HG03108 (cell line): ENCODE data around the gene TNFRSF11A.

ENCODE experiments used
- ATAC-seq: cut with Tn5 transposase; IDR thresholded peaks from one replicate; pipeline ENCODE4 v1.9.1; 2021; ENCODE audit warnings: moderate library complexity; ENCODE audit not compliant: unreplicated experiment

The TNFRSF11A gene

GRCh38 chr18:62324181-62324828 lies 805 bp upstream of the TNFRSF11A start:
- ATAC-seq, result no peak

DNA sequence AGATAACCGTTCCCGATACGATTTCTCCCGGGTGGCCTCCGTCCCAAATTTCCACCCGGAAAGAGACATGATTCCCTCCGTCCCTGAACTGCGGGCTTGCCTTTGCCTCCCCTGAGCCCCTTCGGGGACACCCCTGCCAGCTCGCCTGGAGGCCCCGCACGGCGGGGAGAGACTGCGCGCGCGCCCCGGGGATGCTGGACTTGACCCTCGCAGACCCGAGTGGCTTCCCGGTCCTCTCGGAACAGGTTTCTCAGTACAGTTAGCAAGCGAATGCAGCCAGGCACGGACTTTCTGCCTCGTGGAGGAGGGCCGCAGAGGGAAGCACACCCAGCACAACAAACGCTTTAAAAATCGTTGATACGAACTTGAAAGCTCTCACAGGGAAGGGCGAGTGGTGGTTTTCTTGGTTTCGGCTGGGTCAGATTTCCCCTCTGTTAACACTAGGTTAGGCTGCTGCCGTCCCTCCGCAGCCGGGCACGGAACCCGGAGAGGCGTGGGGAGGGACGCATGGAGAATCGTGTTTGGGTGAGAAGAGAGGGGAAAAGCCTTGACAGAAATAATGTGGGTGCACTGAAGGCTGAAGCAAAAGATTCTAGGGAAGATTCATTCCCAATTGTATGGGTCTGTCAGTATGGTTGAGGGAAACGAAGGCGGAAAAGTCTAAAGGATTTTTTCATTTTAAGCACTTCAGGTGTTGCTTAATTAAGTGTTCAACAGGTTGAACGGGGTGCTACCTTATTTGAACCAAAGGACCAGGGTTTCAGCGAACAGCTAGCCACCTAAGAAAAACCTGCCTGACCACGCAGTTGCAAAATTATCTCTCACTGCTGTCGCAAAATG lies 916 bp downstream of the TNFRSF11A start:
- no peak for ATAC-seq

DNA sequence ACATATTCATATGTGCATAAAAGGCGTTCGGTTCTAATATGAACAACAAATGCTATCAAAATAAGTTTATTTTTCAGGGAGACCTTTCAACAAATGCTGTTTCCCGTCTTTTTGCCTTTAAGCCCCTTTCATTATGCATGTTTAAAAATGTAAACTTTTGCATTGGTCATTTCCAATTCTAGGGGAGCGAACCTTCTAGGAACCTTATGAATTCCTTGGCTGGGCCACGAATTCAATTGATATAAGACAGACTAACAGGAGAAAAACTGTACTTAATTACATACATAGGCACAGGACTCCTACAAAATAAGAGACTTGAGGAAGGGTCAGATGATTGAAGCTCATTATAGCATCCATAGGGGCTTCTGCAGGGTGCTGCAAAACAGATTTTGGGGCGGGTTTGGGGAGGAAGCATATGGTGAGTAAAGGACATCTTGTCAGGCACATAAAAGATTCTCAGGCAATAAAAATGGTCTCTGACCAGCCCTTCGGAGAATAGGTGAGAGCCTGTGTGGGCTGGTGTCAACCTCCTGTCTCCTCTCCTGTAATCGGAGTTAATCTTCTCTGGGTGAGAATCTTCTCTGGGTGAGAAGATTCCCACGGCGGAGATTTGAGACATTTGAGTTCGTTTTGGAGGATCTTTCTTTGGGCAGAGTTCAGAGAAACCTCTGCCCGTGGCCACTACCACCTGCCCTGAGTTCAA lies 1.7 kb downstream of the TNFRSF11A start:
- no peak for ATAC-seq

DNA sequence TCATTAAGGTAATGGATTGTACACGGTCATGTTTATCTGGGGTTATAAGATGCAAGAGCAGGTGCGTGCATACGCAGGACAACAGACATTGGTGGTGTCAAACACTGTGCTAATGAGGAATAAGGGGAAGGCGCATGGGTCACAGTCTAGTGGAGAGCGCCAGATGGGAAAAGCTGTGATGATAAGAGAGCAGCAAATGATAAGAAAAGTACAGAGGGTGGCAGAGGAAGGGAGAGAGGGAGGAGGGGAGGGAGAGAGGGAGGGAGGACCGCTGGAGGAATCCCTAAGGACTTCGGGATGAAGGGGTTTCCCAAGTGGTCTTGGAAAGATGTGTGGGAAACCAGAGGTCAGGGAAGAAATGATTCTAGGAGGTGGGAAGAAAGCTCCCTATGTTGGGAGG lies 2.9 kb downstream of the TNFRSF11A start:
- ATAC-seq, result no peak

GRCh38 chr18:62328586-62329525 lies 3.7 kb downstream of the TNFRSF11A start:
- no peak for ATAC-seq

GRCh38 chr18:62329691-62330454 lies 4.8 kb downstream of the TNFRSF11A start:
- peak; percentile 41 for ATAC-seq

DNA sequence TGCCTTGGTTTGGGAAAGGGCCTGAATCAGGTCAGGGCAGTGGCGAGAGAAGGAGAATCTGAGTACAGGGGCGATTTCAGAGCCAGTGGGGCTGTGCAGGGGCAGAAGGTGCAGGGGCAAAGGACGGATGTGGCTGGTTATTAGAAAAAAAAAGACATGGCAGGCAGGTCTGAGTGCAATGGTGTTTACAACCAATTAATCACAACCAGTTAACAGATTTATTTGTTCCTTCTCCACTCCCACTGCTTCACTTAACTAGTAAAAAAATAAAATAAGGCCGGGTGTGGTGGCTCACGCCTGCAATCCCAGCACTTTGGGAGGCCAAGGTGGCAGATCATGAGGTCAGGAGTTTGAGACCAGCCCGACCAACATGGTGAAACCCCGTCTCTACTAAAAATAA lies 5.5 kb downstream of the TNFRSF11A start:
- no peak for ATAC-seq

GRCh38 chr18:62331581-62332356 lies 6.7 kb downstream of the TNFRSF11A start:
- ATAC-seq, result no peak

DNA sequence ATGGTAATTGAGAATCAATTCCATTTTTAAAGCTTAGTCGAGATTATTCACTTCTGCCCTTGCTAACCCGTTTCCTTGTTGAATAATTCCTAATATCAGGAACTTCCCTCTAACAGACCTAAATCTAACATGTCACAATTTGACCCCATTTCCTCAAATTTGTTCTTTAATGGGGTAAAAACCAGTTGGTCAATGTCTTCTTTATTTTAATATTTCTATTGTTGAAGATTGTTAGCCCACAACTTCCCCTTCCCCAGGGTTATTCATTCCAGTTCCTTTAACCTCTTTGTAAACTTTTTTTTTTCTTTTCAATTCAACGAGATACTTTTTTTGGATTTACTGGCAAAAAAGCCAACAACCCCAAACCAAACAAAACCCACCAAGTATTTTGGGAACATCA lies 7.3 kb downstream of the TNFRSF11A start:
- no peak for ATAC-seq

GRCh38 chr18:62332964-62333695 lies 8.0 kb downstream of the TNFRSF11A start:
- no peak for ATAC-seq

DNA sequence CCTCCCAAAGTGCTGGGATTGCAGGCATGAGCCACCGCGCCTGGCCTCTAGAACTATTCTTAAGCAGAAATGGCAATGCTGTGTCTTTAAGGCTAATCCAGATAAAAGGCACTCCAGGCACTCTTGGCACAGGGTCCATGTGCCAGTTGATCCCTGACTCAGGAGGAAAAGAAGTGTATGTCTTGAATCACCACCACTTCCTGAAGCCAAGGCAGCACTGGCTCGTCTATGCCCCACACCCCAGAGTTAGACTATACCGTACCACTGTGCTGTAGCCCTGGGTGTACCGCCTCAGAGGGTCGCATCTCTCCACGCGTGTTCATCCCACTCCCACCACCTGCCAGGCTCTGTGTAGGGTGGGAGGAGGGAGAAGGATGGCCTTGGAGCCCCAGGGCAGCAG lies 9.0 kb downstream of the TNFRSF11A start:
- ATAC-seq, result no peak

DNA sequence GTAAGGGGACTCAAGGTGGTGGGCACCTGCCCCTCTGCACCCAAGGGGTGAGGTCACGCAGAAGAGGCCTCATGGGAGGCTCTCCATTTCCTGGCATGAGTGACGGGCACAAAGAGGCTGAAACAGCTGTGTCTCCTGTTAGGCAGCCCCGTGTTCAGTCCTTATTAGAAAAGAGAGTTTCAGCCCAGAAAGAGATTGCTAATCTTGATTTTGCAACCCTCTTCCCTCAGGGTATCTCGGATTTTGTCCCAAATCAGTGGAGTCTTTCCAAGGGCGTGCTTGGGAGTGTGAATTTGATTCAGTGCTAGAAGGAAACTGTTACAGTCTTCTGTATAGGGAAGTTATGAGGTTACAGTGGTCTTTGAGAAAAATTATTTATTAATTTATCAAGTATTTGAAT lies 10.4 kb downstream of the TNFRSF11A start:
- ATAC-seq, result no peak

DNA sequence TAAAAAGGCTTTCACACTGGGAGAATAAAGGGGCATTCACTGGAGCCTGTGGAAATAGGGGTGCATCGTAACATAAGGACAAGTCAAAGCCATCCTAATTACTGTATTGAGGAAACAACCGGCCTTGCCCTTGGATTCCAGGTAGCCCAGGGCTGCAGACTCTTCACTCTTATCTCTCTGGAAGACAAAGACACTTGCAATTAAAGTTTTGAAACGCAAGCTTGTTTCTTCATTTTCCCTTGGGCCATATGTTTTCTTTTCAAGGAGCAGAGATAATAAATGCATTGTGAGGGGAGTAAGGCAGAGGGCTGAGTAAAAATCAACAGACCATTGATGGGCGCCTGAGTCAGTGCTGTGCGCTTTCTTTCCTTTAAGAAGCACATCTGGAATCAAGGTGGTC lies 11.5 kb downstream of the TNFRSF11A start:
- no peak for ATAC-seq

DNA sequence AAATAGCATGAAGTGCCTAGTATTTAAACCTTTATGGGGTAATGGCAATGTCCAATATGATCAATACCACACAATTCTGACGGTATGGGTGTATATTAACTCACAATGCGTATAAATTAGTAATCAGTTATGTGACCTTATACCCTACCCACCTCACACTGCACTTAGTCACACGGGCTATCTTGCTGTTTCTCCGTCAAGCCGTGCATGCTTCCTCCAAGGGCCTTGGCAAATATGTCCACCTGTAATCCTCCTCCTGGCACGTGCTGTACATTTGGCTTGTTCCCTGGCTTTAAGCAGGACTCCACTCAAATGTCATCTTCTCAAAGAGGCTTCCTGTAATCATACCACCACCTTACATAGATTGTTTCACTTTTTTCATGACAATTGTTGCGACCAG lies 12.2 kb downstream of the TNFRSF11A start:
- ATAC-seq, result no peak

- ATAC-seq, result no peak
These were observed 13.5 kb downstream of the TNFRSF11A start for GRCh38 chr18:62338446-62339105.

DNA sequence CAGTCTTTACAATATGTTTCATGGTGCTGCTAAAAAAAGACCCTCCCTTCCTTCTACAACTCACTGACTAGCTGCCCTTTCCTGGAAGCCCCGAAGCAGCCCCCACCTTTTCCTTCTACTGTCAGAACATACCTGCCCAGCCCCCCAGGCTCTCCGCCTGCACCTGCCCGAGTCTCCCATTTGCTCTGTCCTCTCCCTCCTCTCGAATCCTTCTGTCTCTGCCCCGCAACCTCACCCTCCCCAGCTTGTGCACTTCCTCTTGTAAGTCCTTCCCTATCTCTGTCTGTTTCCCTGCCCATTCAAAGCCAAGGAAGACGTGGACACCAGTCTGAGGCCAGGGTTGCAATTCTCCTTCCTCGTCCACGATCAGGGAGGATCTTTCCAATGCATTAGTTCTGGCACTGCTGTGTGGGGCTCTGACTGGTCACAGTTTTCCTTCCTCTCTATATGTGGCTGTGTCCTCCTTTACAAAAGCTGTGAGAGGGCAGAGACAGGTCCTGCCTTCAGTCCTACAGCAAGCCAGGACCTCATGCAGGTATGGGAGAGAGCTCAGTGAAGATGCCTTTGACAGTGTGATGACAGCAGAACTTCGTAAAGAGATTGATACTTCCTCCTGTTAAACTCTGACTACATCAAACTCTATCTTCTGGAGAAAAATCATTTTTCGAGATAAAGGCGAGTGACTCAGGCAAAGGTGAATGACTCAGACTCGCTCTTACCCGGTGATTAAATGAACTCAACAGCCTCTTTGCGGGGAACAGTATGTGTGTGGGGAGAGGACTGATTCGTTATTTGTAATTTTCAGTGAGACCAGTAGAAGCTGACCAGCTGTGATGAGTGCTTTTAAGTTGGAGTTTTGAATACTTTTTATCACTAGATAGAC lies 14.2 kb downstream of the TNFRSF11A start:
- no peak for ATAC-seq

DNA sequence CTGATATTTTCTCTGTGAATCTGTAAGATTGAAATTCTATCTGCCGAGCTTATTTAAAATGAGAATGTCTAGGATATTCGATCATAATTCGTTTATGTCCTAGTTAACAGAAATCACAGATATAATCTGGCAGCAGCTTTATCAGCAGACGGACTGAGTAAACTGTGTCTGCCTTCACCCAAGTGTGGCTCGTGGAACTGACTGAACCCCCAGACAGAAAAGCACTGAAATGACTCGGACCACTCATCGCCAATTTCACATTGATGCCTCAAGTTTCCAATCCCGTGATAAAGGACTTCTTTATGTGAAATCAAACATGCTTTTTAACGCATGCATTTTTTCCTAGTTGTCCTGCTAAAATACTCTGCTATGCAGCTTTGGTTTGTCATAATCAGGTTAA lies 15.9 kb downstream of the TNFRSF11A start:
- no peak for ATAC-seq
